Activated CD4-positive, CD25-positive, alpha-beta regulatory T cell treated with anti-CD3 and anti-CD28 coated beads, Interleukin-2, amount 50 U/mL, for 24 hours (primary cell): ENCODE measurements around the gene PACSIN2.
"Not testable (repeated sequence)": the region's sequence is repeated elsewhere in the genome, so short reads cannot be mapped to it uniquely, and the experiment has no call there.

Experiments
- ATAC-seq, 2 donors: fragments of 150-1000 bp; cut with Tn5 transposase; one replicate each; pipeline ENCODE4 v1.10.0; 2021; ENCODE audit warnings: mild to moderate bottlenecking in 1 of 2, moderate library complexity in 1 of 2

Gene PACSIN2

DNA sequence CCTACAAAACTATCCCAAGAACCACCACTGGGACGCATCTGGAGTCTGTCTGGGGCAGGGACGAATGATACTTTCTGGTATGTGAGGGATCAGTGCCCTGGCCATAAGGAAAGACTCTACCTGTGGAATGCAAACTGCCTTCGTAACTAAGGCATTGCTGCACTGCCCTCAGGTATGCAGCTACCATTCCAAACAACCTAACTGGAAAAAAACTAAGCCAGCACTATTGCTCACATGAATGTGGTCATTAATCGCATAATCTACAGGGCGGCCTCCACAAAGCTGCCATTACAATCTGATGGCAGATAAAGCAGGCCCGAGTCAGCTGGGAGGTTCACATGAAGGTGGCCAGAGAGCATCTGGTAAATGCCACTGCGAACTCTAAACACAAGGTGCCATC is 3.9 kb downstream of the PACSIN2 start:
- ATAC-seq: no peak

DNA sequence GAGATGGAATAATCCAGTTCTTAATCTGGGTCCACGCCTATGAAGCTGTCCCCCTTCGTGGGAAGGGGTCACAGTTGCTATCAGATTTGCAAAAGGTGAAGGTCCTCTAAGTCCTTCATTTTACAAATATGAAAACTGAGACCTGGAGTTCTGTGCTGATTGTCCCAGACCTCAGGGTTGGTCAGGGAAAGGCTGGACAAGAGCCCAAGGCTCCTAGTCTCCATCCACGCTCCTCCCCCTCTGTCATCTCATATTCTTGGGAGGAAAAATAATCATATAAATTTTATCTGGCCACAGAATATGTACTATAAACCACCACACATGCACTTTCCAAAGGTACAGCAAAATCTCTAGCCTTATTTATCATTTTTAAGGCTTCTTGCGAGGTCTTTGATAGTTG is 5.5 kb downstream of the PACSIN2 start:
- no peak for ATAC-seq

DNA sequence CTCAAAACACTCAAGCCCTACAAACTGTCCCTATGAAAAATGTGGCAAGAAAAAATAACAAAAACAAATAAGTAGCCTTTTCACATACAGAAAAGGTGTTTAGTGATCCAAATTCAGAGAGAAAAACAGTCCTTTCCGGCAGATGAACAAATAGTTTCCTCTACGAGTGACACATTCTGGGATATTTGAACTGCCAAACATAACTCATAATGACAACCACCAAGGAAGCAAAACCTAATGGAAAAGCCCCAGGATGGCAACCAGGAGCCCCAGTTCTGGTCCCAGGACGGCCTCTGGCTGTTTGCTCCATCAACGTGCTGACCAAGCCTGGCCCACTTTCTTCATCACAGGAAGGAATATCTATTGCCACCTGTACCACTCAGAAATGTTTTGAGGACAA is 6.0 kb downstream of the PACSIN2 start:
- ATAC-seq: no peak

DNA sequence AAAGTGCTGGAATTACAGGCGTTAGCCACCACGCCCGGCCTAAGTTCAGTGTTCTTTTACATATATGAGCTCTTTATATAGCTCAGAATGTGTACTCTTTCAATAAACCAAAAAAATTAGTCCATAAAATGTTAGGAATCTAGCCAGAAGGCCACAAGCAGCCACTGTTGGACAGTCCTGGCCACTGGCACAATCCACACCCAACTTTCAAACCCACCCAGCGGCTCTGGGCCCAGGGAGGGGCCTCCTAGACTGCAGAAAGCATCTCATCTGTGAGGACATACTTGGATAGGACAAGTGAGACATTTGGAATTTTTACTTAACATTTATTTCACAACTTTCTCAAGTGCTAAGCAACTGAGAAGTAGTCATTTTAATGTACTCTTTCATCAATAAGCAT is 6.4 kb downstream of the PACSIN2 start:
- ATAC-seq: no peak

DNA sequence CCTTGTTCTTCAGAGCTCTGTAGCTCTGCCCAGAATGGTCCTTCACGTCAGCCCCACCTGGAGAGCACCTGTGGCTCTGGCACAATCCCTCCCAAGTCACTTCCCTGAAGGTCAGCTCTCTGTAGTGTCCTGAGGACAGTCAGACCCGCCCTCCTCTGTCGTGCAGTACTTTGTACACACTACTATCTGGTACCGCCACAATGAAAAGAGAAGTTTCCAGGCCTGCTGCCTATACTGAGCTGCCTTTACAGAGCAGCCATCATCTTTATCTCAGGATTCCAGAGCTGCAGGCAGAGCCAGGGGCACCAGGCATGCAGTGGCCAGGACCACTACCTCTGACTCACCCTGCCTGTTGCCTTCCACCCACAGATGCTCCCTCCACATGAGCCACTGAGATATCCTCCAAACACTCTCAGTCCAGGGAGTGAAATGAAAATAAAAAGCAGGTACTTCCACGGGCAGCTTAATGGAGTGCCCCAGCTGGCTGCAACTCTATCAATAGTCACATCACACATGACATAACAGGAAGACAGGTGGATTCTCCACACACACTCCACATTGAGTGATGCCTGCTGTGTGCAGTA is 7.3 kb downstream of the PACSIN2 start:
- ATAC-seq: peak; percentile 21 to 29

GRCh38 chr22:43006753-43007152 is 8.2 kb downstream of the PACSIN2 start:
- no peak for ATAC-seq

GRCh38 chr22:43006016-43006505 is 8.9 kb downstream of the PACSIN2 start:
- ATAC-seq: no peak

GRCh38 chr22:43005106-43005505 is 9.8 kb downstream of the PACSIN2 start:
- ATAC-seq: no peak

DNA sequence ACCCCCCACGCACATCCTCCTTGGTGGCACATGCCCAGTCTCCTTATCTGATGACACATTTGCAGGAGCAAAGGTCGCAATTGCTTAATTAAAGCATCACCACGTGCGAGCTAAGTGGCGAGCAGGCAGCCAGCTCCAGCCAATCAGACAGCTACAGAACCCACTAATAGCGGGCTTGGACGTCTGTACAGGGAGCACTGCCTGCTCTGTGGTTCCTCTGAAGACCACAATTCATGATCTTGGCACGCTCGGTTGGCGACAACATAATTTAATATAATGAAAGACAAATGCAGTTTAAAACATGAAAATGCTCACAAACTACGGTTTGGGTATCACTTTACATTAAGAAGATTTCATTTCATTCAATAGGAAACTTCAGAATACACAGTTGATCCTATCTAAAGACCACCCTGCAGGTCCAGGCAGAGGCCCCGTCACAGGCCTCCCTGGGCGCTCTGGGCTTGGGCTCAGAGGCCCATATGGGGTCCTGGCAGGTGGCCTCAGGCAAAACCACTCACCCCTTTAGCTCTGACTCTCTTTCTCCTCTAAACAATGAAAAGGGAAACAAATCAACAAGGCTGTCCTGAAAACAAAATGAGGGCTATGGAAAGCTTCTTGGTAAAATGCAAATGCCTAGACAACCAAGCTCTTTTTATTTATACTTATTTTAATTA is 10.4 kb downstream of the PACSIN2 start:
- ATAC-seq: peak; percentile 39 to 40

DNA sequence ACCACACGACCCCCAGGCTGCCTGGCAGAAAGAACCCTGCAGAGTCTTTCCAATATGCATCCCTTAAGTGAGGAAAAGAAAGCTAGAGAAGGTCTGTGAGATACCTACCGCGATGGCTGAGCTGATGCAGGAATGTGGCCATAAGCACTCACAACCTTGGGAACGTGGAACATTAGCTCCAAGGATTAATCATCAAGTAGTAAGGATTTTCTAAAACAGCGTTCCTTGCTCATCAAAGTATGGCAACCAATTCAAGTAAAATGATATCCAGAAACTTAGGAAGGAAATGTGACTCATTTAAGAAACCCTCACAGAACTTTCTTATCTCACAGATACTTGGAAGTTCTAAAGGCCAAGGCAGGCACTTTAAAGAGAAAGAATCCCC is 12.8 kb downstream of the PACSIN2 start:
- no peak for ATAC-seq

GRCh38 chr22:43001271-43002201 is 13.4 kb downstream of the PACSIN2 start:
- ATAC-seq: peak in 1 of 2 donors; percentile 7

GRCh38 chr22:43000441-43001175 is 14.3 kb downstream of the PACSIN2 start:
- ATAC-seq: peak; percentile 75 to 77

DNA sequence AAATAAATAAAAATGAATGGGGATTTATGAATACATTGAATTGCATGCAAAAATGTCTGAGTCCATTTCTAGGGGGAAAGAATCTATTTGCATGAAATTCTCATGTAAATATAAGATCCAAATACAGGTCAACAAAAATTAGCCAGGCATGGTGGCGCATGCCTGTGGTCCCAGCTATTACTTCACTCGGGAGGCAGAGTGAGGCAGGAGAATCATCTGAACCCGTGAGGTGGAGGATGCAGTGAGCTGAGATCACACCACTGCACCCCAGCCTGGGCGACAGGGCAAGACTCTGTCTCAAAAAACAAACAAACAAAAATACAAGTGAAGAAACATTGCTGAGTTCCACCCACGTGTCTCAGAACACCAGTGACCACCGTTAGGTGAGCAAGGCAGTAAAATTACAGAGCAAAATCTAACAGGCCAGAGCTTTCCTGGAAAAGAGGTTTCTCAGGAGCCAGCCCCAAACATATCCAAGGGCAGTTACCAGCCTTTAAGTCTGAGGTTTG is 17.3 kb downstream of the PACSIN2 start:
- no peak for ATAC-seq

DNA sequence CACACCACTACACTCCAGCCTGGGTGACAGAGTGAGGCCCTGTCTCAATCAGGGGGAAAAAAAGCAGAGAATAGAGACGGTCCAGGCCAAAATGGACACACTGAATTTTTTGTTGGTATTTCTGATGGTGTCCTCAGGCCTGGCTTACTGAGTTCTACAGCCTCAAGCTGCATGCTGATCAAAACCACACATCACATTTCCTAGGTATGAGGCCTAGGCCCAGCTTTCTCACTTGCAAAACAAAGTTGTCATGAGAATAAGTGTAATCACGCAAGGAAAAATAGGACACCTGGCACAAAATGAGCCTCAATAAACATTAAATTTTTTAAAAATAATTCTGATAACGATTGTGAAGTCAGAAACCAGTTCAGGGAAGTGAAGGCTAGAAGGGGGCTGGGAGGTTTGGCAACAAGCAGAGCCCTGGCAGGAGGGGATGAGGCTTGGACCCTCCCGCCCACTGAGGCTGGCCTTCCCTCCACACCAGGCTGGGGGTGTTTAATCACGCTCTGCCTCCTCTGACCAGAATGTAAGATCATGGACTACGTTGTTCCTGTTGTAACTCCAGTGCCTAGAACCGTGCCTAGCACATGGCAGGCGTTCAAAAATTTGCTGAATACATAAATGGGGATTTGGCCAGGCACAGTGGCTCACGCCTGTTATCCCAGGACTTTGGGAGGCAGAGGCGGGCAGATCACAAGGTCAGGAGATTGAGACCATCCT is 18.1 kb downstream of the PACSIN2 start:
- ATAC-seq: no peak

GRCh38 chr22:42995654-42996053 is 19.3 kb downstream of the PACSIN2 start:
- not testable (repeated sequence) for ATAC-seq

DNA sequence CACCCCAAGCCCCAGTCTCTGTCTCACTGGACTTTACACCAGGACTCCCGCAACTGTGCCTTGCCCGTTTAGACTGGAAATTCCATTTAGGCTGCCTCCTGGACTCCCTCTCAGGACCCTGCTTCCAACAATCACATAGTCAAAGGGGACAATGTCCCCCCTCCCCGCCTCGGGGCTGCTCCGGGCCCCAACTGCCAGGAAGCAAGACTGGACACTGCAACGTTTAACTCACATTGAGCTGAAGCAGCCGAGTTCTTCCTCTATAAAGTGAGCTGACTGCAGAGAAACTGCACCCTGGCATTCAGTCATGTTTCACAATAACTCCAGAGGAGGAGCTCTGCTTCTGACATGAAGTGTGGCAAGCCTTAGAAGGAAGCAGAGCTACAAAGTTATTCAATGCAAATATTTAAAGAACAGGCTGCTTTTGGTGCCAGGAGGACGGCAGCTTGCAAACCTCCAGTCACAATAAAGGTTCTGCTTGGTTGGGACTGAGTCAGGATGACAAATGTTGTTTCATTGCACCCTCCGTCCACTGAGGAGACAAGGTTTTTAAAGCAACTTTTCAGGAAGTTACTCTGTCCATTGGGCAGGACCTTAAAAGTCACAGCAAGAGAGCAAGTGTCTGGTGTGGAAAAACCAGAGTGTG is 19.9 kb downstream of the PACSIN2 start:
- no peak for ATAC-seq

DNA sequence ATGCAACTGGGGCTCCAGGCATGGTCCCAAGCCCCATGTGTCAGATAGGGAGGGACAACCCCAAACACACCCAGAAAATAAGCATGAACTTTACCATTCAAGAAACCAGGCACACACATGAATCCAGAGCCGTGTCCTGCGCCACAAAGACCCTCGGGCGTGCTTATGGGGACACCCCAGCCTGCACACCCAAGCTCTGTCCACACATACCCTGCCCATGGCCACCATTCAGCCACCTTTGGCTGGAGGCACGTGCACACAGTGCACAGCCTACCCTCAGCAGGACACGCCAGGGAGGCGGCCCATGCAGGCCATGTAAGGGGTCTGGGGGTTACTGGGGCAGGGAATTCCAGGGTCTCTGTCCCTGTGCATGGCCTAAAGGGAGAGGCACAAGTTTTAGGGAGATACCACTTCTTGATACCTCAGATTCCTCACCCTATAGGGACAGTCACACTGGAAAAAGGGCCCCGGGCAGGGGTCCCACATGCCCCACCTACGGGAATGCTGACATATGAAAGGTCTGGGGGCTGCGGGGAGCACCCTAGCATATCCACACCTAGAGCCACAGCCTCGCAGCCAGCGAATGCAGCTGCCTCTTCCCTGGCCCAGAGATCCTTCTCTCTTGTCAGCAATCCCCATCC is 20.6 kb downstream of the PACSIN2 start:
- no peak for ATAC-seq

GRCh38 chr22:42993651-42994275 is 21.2 kb downstream of the PACSIN2 start:
- ATAC-seq: no peak

GRCh38 chr22:42992886-42993479 is 22.0 kb downstream of the PACSIN2 start:
- ATAC-seq: no peak

GRCh38 chr22:42992092-42992491 is 22.9 kb downstream of the PACSIN2 start:
- no peak for ATAC-seq
